MM.1S (cell line): ENCODE measurements around the gene CNGA3.

Experiments used
- CTCF ChIP-seq: fragments of 300-600 bp; sonication (generic); IDR thresholded peaks from 2 replicates; pipeline ENCODE4 v1.5.1; 2016; ENCODE audit warnings: antibody characterized with exemption, low read length, mixed read lengths
- EZH2 ChIP-seq: fragments of 300-600 bp; sonication (generic); optimal IDR thresholded peaks from 2 replicates; pipeline ENCODE3; 2017; ENCODE audit warnings: low read depth, mild to moderate bottlenecking, antibody characterized with exemption, low read length, mixed read lengths

GRCh38 chr2:98348066-98348561 lies 1.9 kb downstream of the CNGA3 start:
- TF ChIP-seq CTCF (no peak), EZH2 (no peak)
